HG02623 (cell line): ENCODE measurements around the gene GRIA1.

Experiments used
- ATAC-seq: cut with Tn5 transposase; IDR thresholded peaks from one replicate; pipeline ENCODE4 v1.9.1; 2021; ENCODE audit warnings: moderate library complexity; ENCODE audit not compliant: unreplicated experiment

GRIA1 gene

DNA sequence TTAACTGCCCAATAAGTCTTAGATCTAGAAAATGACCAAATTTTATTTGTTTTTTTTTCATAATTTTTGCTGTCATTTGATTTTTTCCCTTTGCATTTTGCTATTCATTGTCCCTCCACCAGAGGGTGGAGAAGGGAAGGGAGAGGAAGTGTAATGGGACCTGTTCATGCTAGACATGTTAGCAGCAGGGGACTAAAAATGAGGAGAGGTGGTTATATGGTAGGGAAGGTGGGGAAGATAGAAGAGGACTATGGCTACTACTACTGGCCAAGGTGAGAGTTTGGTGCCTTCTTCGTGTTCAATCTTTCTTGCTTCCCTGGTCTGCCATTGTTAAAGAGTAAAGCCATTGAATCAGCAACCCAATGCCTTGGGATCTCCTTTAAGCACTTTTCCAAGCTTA lies 6.4 kb downstream of the GRIA1 start:
- ATAC-seq = no peak

- no peak for ATAC-seq
Observed at GRCh38 chr5:153498516-153498915, 8.0 kb downstream of the GRIA1 start.

DNA sequence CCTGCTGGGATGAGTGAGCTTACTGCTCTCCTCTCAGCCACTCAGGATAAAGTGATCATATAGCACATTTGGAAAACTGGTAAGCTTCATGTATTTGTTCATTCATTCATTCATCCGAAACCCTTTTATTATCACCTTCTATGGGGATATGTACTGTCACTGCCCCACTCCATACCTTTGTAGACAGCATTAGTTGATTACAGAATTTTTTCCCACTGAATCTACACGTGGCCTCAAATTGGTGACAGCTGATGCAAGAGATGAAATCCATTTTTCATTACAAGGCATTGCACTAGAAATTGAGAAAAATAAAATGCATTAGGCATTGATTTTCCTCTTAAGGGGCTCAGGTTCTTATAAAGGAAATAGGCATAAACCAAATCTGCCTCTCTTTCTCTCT lies 9.7 kb downstream of the GRIA1 start:
- no peak for ATAC-seq

GRCh38 chr5:153504726-153505125 lies 14.3 kb downstream of the GRIA1 start:
- no peak for ATAC-seq

GRCh38 chr5:153508700-153509099 lies 18.2 kb downstream of the GRIA1 start:
- ATAC-seq = no peak

DNA sequence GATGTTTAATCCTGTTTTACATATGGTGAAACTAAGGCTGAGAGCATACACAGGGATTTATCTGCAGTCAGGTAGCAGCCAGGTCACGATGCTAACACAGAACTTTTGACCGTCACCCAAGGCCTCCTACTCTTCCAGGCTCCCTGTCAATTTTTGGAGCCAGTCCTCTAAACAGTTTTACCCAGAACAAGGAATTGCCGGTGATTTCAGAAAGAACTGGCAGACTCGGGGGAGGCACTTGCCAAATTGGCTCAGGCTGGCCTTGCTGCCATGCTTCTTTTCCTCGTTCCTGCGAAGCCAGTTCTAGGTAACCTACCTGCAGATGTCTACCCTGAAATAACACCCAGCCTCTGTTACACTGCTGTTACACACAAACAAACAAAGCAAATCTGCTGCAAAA lies 21.2 kb downstream of the GRIA1 start:
- ATAC-seq = no peak

GRCh38 chr5:153513156-153513555 lies 22.7 kb downstream of the GRIA1 start:
- no peak for ATAC-seq

GRCh38 chr5:153515301-153515700 lies 24.8 kb downstream of the GRIA1 start:
- no peak for ATAC-seq

- ATAC-seq = no peak
Observed at GRCh38 chr5:153516504-153517240, 26.2 kb downstream of the GRIA1 start.

- ATAC-seq = no peak
Observed at GRCh38 chr5:153517241-153517611, 26.8 kb downstream of the GRIA1 start.

DNA sequence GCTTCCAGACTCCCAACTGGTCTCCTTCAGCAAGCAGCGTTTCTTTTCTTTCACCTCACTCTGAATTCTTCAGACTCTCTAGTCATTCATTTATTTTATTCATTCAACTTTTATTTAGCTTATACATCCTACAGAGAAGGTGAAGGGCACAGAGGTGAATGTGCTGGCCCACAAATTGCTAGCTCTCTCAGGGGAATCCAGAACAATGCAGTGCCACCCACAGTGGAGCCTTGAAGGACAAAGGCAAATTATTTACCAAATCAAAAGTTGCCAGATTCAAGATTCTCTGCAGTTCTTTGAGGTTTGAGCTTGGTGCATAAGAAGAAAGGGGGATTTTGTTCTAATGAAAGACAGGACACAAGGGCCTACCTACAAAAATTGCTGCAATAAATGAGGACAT lies 29.7 kb downstream of the GRIA1 start:
- ATAC-seq = no peak

GRCh38 chr5:153520952-153521351 lies 30.5 kb downstream of the GRIA1 start:
- no peak for ATAC-seq

DNA sequence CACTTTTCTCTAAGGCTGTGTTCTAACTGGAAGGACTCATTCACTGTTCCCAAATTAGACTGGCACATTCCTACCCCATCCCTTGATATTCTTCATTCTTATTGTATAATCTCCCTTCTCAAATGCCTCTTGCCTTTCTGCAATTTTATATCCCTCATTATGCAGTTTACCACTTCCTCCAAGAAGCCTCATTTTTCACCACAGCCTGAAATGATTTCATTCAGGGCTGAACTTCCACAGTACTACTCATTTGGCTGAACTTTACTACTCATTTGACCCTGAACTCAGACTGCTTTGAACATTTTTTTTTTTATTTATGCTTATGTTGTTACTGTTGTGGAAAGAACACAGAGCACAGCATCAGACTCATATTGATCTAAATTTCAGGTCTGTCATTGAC lies 32.7 kb downstream of the GRIA1 start:
- ATAC-seq = no peak

- no peak for ATAC-seq
Observed at GRCh38 chr5:153523831-153524230, 33.4 kb downstream of the GRIA1 start.

DNA sequence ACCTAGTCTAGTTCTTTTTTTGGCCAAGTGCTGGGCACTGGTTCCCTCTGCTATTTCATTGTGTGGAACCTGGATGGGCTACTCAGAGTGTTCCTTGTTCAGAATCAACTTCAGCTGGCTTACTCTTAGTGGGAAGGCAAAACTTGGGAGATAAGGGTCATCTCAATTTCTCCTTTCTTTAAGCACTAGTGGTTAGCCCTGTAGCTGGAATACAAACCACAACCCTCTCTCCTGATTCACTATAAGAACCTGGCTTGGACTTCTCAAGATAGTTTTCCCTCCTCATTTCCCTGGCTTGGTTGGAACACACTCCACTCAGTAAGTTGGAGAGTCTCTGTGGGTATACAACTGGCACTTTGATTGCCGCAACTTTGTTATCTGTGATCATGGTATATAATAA lies 35.1 kb downstream of the GRIA1 start:
- no peak for ATAC-seq

DNA sequence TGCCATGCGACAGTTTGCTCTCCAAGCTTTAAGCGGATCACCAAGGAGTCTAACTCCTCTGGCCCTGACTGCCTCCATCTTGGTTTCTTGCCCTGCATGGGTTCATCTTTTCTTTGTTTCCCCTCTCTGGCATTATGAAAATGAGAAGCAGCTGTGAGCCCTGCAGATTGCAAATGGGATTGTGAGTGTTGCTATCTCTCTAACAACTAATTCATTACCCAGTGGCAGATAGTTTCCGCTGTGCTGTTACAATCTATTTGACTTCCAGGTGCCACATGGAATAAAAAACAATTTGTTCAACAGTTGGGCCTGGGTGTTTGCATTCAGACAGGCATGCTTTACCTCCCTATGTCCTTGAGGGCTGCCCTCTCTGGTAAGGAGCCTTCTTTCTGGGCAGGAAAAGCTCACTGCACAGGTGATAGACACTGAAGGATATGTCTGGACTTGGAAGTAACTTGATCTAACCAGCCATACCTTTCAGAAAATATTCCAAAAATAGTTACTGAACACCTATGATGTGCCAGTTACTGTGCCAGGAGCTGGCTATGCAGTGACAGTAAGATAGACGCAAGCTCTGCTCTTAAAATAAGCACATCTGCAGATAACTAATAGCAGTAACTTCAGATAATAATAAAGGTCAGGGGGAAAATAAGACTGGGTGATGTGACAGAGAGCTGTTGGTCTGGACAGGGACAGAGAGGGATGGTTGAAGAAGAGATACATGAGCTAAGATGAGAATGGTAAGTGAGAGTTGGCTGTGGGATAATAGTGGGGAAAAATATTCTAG lies 40.1 kb downstream of the GRIA1 start:
- no peak for ATAC-seq

GRCh38 chr5:153533546-153533945 lies 43.1 kb downstream of the GRIA1 start:
- ATAC-seq = no peak

GRCh38 chr5:153534102-153534501 lies 43.6 kb downstream of the GRIA1 start:
- ATAC-seq = no peak

DNA sequence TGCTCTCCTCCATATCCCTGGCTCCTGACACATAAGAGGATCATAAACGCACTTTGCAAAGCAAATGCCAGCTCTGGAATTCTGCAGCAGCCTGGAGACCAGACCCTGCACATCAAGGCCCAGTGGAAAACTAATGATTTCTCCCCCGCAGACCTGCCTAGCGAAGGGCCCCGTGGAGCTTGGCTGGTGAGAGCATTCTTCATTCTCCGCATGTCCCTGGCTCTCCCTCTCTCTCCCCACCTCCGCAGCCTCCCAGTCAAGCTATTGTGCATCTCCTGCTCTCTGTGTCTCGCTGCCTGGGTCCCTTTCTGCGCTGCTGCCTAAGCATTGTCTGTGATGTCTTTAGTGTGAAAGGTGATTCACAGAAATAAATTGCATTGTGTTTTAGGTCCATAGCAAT lies 46.7 kb downstream of the GRIA1 start:
- ATAC-seq = no peak

GRCh38 chr5:153539983-153540382 lies 49.5 kb downstream of the GRIA1 start:
- no peak for ATAC-seq

GRCh38 chr5:153542536-153542935 lies 52.1 kb downstream of the GRIA1 start:
- no peak for ATAC-seq

DNA sequence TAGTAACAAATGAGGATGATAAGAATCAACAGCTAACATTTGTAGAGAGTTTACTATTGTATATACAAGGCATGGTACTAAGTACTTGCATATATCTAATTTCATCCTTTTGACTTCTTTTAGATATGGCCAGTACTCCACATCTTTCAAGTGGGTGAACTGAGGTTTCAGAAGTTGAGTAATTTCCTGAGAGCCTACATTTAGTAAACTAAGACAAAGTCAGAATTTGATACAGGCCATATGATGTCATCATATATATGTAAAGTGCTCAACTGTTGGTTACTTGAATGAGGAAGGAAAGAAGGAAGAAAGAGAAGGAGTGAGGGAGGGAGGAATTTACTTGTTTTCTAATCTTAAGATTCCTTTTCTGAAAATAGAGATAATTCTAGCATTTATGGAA lies 52.8 kb downstream of the GRIA1 start:
- no peak for ATAC-seq
